ENCODE results near the gene CREM.

- no peak for TF ChIP-seq EGR1 (IDR thresholded peaks at IDR 0.05)
- TF ChIP-seq TCF12 (IDR thresholded peaks at IDR 0.05; ENCODE audit: low read depth) = no peak
- TF ChIP-seq REST (IDR thresholded peaks at IDR 0.05; ENCODE audit: low read depth) = no peak
- no peak for TF ChIP-seq MAX (IDR thresholded peaks at IDR 0.05)
- TF ChIP-seq FOXM1 (IDR thresholded peaks at IDR 0.05; ENCODE audit: borderline replicate concordance, low read depth) = no peak
- TF ChIP-seq USF1 (IDR thresholded peaks at IDR 0.05) = no peak
- TF ChIP-seq YY1 (IDR thresholded peaks at IDR 0.05; ENCODE audit: low read depth) = no peak
- TF ChIP-seq CREB1 (IDR thresholded peaks at IDR 0.05; ENCODE audit: low read depth) = no peak
Observed at GRCh38 chr10:35217455-35217854, 90.8 kb downstream of the CREM start.
